Vagina (tissue), 2 donors: Measurements from ENCODE around the gene FAM32A. TPM values are rescaled to one million over a fixed set of nuclear protein-coding genes. Genes with fewer than 3 reads are reported as not detected.

Experiments
- DNase-seq, 2 donors: peaks; one replicate each; pipeline ENCODE4 v3.0.0-alpha.2; 2017; ENCODE audit errors: extremely low spot score in 2 of 2
- H3K27ac ChIP-seq: fragments of 200-600 bp; sonication (generic); one replicate; pipeline ENCODE4 v1.5.1; 2019
- H3K27me3 ChIP-seq: fragments of 200-600 bp; sonication (generic); one replicate; pipeline ENCODE4 v1.5.1; 2019
- H3K36me3 ChIP-seq, 2 donors: fragments of 200-600 bp; sonication (generic); one replicate each; pipeline ENCODE4 v1.5.1; 2017 to 2019
- H3K4me1 ChIP-seq: fragments of 200-600 bp; sonication (generic); one replicate; pipeline ENCODE4 v1.5.1; 2019
- H3K4me3 ChIP-seq, 2 donors: fragments of 200-600 bp; sonication (generic); 1 replicate in 1 of 2; 2 replicates in 1 of 2; pipeline ENCODE4 v1.5.1; 2016 to 2019
- H3K9me3 ChIP-seq: fragments of 200-600 bp; sonication (generic); one replicate; pipeline ENCODE4 v1.5.1; 2019
- POLR2A ChIP-seq, 2 donors: fragments of 450-650 bp; IDR thresholded peaks; one replicate each; pipeline ENCODE4 v1.6.1; 2017; ENCODE audit warnings: antibody characterized with exemption in 2 of 2, mild to moderate bottlenecking in 2 of 2, moderate library complexity in 2 of 2
- POLR2AphosphoS5 ChIP-seq, 2 donors: sonication (generic); formaldehyde crosslinking; IDR thresholded peaks; one replicate each; pipeline ENCODE4 v1.9.0; 2017; ENCODE audit warnings: antibody characterized with exemption in 2 of 2, mild to moderate bottlenecking in 2 of 2, low read depth in 1 of 2; ENCODE audit not compliant: insufficient read depth in 1 of 2
- intact Hi-C: fragments of 100-400 bp; cut with DNase I; formaldehyde crosslinking; loops from one replicate; pipeline ENCODE4 v1.15.1; 2023
- total RNA-seq: library from RNA; depleted of rRNA; stranded (reverse); fragments of >200 nt; gene quantifications from one replicate; pipeline ENCODE4 v1.2.3, GENCODE V29; 2016
- TF ChIP-seq, protein P1 (sequence below), 3 experiments: fragments of 450-650 bp in 2 of 3; fragments of 200-600 bp in 1 of 3; sonication (generic) in 1 of 3; IDR thresholded peaks; one replicate each; pipeline ENCODE4 v1.5.1; 2017 to 2019; ENCODE audit warnings: antibody characterized with exemption in 3 of 3, mild to moderate bottlenecking in 2 of 3, moderate library complexity in 2 of 3

FAM32A gene
- total RNA-seq, 1 donor from 2014 or later: 57.2 TPM

GRCh38 chr19:16200038-16201010, 15.1 kb downstream of the FAM32A start:
- no peak for DNase-seq

DNA sequence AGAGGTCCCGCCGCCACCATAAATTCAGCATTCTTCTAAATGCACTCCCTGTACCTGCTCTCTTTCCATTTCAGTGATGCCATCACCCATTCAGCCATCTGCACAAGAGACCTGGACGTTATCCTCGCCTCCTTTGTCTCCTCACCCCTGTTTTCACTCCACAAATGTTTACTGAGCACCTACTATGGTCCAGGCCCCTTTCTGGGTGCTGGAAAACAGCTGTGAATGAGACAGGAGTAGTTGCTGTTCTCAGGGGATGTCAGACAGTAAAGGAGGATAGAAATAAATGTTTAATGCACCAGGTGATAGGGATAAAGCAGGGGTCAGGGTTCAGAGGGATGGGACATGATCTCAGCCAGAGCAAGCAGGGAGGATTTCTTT, 15.8 kb downstream of the FAM32A start:
- DNase-seq: no peak
- Histone ChIP-seq H3K4me3 (no peak overlapping the region), H3K9me3 (no peaks in the 10 kb centered on the region), H3K27ac (no peak overlapping the region), H3K36me3 (peaks cover 0 to 32% of the 10 kb centered on the region in 2 donors), H3K4me1 (peaks cover 42% of the 10 kb centered on the region), H3K27me3 (no peaks in the 10 kb centered on the region)
- intact Hi-C loops: no loop called here
- TF ChIP-seq, protein P1, sequence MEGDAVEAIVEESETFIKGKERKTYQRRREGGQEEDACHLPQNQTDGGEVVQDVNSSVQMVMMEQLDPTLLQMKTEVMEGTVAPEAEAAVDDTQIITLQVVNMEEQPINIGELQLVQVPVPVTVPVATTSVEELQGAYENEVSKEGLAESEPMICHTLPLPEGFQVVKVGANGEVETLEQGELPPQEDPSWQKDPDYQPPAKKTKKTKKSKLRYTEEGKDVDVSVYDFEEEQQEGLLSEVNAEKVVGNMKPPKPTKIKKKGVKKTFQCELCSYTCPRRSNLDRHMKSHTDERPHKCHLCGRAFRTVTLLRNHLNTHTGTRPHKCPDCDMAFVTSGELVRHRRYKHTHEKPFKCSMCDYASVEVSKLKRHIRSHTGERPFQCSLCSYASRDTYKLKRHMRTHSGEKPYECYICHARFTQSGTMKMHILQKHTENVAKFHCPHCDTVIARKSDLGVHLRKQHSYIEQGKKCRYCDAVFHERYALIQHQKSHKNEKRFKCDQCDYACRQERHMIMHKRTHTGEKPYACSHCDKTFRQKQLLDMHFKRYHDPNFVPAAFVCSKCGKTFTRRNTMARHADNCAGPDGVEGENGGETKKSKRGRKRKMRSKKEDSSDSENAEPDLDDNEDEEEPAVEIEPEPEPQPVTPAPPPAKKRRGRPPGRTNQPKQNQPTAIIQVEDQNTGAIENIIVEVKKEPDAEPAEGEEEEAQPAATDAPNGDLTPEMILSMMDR (IDR thresholded peaks at IDR 0.05): no peak
- TF ChIP-seq POLR2AphosphoS5 (IDR thresholded peaks at IDR 0.05; ENCODE audit: insufficient read depth in 1 of 2, low read depth in 1 of 2) (no peak), POLR2A (IDR thresholded peaks at IDR 0.05) (no peak)

More at GRCh38 chr19:16200038-16201010, 15.1 kb downstream of the FAM32A start:
- intact Hi-C loops: no loop called here
- Histone ChIP-seq H3K9me3 (no peaks in the 10 kb centered on the region), H3K4me1 (peaks cover 42% of the 10 kb centered on the region), H3K27me3 (no peaks in the 10 kb centered on the region), H3K36me3 (peaks cover 0 to 25% of the 10 kb centered on the region in 2 donors), H3K4me3 (no peak overlapping the region), H3K27ac (no peak overlapping the region)
- TF ChIP-seq, protein P1 (IDR thresholded peaks at IDR 0.05): no peak
- no peak for TF ChIP-seq POLR2A (IDR thresholded peaks at IDR 0.05)
- no peak for TF ChIP-seq POLR2AphosphoS5 (IDR thresholded peaks at IDR 0.05; ENCODE audit: insufficient read depth in 1 of 2, low read depth in 1 of 2)

- H3K27me3 ChIP-seq: no peaks in the 10 kb centered on the region
- H3K9me3 ChIP-seq: no peaks in the 10 kb centered on the region
- H3K36me3 ChIP-seq: peaks cover 0 to 32% of the 10 kb centered on the region in 2 donors
- H3K27ac ChIP-seq: no peak overlapping the region
- peaks cover 35% of the 10 kb centered on the region for H3K4me1 ChIP-seq
- no peak for TF ChIP-seq POLR2A (IDR thresholded peaks at IDR 0.05)
- TF ChIP-seq, protein P1 (IDR thresholded peaks at IDR 0.05): no peak
- no peak for TF ChIP-seq POLR2AphosphoS5 (IDR thresholded peaks at IDR 0.05; ENCODE audit: insufficient read depth in 1 of 2, low read depth in 1 of 2)
- intact Hi-C loops: no loop called here
- H3K4me3 ChIP-seq: no peak overlapping the region
- no peak for DNase-seq
Measured at GRCh38 chr19:16202320-16203255, 17.4 kb downstream of the FAM32A start.

GRCh38 chr19:16203256-16204004, 18.2 kb downstream of the FAM32A start:
- Histone ChIP-seq H3K4me1 (peaks cover 30% of the 10 kb centered on the region), H3K27ac (no peak overlapping the region), H3K27me3 (no peaks in the 10 kb centered on the region), H3K36me3 (peaks cover 0 to 40% of the 10 kb centered on the region in 2 donors), H3K9me3 (no peaks in the 10 kb centered on the region), H3K4me3 (no peak overlapping the region)
- DNase-seq: no peak
- TF ChIP-seq POLR2AphosphoS5 (IDR thresholded peaks at IDR 0.05; ENCODE audit: insufficient read depth in 1 of 2, low read depth in 1 of 2) (no peak), POLR2A (IDR thresholded peaks at IDR 0.05) (no peak)
- TF ChIP-seq, protein P1 (IDR thresholded peaks at IDR 0.05): no peak
- intact Hi-C loops: no loop called here
